Activated effector memory CD4-positive, alpha-beta T cell treated with anti-CD3 and anti-CD28 coated beads, Interleukin-2, amount 50 U/mL, for 16 hours (primary cell): ENCODE measurements around the gene SIMC1.

Experiments used
- DNase-seq: peaks from one replicate; pipeline ENCODE4 v3.0.0-alpha.2; 2020

SIMC1 gene

DNA sequence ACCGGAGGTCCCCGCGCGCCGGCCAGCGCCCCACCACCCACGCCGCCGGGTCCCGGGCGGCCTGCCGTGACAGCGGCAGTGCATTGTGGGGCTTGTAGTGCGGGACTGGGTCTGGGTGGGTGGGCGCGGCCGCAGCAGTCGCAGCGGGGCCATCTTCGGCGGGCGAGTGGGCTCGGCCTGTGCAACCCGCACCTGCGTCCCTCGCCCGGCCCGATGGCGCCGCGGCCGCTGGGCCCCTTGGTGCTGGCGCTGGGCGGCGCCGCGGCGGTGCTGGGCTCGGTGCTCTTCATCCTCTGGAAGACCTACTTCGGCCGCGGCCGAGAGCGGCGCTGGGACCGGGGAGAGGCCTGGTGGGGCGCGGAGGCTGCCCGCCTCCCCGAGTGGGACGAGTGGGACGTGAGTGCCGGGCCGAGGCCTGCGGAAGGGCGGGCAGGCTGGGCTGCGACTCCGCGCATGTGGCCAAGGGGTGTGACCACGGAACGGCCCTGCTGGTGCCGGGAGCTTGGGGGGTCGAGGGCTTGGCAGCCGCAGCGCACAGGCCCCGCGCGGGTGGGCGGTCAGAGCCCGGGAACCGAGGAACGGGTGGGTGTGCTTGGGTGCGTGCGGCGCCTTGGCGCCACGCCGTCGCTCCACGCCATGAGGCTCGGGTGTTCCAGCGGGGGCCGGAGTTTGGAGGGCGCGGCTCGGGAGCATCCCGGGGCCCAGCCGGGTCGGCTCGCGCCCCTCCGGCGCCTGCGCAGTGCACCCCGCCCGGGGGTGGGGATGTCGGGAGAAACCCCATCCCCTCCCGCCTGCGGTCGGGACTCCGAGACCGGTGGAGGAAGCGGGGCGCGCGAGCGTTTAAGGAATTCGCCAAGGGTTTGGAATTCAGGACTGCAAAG lies 127.4 kb downstream of the SIMC1 start, which contains the start of gene ARL10:
Gene ARL10 (plus strand): TSS at position 137 of the 881 bp plus-strand sequence. CDS start 77 bp downstream, at position 214.
- peak; percentile 86 for DNase-seq

DNA sequence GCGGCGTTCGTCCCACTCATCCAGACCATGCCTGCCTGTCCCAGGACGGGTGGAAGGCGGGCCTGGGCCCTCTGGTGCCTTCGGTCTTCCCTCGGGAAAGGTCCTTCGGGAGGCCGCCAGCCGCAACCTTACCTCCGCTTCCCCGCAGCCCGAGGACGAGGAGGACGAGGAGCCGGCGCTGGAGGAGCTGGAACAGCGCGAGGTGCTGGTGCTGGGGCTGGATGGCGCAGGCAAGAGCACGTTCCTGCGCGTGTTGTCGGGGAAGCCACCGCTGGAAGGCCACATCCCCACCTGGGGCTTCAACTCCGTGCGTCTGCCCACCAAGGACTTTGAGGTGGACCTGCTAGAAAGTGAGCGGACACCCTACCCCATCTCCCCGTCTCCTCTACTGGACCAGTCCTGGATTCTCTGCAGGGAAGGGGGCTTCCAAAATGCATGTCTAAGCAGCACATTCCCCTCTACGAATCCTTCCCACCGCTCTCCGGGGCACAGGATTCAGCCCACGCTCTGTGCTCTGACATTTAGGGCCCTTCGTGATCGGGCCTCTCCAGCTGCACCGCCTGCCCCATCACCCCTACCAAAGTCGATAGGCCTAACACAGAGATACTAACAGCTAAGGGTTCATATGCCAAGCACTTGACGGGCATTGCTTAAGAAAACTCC lies 128.1 kb downstream of the SIMC1 start:
- no peak for DNase-seq

DNA sequence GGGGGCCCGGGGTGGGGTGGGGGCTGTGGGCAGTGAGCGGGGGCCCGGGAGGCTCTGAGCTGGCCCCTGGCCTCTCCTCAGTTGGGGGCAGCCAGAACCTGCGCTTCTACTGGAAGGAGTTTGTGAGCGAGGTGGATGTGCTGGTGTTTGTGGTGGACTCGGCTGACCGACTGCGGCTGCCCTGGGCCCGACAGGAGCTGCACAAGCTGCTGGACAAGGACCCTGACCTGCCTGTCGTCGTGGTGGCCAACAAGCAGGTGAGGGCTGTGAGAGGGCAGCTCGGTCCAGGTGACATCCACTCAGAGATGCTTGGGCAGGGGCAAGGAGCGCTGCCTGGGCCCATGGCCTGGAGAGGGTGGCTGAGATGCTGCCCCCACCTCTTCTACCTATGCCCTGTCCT lies 130.5 kb downstream of the SIMC1 start:
- peak; percentile 57 for DNase-seq

DNA sequence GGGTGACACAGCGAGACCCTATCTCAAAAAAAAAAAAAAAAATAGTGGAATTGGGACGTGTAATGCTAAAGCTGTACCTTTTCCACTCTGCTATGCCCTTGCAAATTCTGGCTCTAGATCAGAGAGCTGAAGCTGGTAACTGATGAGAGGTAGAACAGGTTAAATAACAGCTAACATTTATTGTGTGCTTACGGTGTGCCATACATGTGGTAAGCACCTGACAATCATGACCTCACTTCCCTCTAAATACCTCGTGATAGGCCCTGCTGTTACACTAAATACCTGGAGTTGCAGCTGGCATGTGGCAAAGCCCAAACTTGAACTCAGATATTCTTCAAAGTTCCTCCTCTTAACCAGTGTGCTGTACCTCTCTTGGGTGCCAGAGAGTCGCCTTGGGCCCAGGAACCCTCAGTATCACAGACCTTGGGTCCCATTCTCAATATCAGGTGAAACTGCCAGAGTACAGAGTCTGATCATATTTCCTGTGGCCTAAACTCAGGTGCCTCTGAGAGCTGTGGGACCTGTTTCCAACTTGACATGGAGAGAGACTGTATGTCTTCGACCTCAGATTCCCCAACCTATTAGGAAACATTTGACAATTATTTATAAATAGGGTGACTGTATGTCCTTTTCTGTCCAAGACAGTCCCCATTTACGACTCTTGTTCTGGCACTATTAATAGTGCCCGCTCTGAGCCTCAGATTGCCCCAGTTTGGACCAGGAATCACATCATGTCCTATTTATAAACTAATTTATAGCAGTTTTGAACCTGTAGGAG lies 131.9 kb downstream of the SIMC1 start:
- peak; percentile 2 for DNase-seq

DNA sequence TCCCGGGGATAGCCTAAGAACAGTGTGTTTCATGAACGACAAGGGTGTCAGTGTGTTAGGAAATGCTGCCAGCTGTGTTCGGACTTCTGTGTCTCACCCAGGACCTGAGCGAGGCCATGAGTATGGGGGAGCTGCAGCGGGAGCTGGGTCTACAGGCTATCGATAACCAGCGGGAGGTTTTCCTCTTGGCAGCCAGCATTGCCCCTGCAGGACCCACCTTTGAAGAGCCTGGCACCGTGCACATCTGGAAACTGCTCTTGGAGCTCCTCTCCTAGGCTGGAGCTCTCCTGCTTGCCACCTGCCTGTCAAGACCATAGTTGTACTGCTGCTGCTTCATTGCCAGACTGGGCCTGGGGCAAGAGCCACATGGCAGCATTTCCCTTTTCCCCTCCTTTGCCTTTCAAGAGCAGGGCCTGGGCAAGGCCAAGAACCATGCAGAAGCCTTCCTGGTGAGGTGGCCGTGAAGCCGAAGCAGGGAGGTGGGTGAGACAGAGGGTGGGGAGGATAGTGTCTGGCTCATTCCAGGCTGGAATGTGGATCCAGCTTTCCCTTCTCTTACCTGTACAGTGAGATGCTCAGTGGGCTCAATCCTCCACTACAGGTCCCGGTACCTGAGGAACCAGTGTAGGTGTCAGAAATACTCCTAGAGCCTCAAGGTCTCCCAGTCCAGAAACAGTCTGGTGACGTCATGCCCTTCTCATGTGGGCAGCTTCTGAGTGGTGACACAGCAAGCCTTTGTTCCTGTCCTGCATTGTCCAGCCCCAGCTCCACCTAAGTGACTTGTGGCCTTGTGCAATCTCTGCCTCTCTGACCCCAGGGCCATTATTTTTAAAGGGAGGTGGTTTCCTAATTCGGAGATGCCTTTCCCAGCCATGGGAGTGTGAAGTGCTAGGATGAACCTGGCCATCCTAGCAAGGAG lies 133.7 kb downstream of the SIMC1 start:
- peak; percentile 58 for DNase-seq

DNA sequence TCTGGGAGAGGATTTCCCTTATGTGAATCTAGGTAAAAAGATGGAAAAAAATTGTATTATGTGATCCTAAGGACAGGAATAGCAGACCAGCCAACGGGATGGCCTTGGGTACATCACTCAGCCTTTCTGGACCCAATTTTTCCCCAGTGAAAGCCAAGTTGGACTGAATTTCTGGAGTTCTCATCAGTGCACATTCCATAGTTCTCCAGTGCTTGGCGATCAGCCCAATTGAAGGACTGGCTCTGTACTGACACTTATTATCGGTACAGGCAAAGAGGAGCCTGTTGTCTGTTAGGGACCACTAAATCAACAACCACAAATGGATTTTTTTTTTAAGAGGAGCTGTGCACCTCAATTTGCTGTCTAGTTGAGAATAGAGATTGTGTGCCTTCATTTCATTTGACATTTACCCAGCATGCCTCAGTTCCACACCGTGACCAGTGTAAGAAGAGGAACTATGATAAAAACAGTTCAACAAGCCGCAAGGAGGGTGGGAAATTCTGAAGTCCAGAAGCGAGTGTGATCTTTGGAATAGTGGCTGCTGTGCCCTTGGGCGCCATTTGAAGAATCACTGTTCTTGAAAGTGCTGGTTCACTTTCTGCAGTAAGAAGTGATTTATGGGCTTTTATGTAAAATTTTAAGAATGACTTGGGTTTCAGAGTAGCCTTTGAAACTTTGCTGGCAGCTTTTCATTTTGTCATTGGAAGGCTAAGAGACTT lies 135.0 kb downstream of the SIMC1 start:
- DNase-seq = peak; percentile 8

DNA sequence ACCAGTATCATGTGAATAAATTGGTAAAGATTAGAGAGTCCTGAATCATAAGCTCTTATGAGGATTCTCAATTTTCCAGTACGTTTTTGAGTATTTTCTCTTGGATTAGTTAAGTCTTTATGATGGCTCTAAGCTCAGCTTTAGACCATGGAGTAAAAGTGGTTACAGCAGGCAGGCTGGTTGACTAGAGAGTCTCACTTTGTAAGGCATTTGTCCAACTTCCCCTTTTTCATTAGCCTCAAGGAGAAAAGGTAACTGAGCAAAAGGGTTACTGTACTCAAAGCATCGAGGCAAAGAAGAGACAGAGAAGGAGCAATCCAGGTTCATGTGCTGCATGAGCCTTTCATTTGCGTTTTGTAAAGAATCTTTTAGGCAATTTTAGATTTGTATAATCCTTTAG lies 141.7 kb downstream of the SIMC1 start:
- DNase-seq = no peak

DNA sequence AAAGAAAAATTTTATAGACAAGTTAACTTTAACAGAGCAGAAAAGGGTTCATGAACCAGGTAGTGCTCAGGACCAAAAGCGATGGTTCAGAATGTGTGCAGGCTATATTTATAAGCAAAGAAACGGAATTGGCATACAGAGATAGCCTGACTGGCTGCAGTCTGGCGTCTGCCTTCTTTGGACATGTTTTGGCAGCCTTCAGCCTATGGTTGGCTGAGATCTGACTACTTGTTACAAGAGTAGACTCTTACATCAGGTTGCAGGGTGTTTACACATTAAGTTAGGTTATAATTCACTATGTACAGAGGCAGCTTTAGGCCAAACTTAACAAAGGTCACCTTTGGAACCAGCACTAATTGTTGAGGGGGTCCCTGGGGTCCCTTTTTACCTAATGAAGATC lies 143.2 kb downstream of the SIMC1 start:
- no peak for DNase-seq

DNA sequence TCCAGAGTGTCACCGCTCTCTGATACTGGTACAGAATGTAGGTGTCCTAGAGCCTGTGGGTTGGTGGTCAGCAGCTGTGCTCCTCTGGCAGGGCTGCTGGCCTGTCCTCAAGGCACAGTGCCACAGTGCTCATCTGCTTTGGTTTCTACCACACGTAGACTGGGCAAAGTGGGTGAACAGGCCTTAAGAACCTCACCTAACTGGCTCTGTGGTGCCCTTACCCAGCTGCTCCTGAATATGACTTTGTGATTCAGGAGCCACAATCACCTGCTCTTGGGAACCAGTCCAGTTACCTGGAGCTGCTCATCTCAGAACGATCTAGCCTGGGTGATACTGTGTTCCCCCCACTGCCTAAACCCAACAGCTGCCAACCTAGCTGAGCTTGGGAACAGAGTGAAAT lies 143.8 kb downstream of the SIMC1 start:
- DNase-seq = no peak

DNA sequence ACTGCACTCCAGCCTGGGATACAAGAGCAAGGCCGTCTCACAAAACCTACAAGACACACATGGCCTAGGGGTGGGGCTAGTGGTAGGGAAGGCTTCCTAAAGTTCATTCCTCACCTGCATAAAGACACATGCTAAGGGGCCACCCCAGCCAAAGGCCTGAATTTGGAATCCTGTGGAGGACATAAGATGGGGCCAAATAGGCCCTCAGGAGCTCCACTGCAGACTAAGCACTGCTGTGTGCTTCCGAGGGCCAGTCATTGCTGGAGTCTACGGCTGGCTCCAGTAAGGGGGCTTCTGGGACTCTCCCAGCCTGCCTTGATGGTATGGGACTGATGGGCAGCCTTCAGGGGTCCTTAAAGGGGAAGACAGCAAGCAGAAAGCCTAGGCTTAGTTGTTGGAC lies 144.5 kb downstream of the SIMC1 start:
- no peak for DNase-seq

DNA sequence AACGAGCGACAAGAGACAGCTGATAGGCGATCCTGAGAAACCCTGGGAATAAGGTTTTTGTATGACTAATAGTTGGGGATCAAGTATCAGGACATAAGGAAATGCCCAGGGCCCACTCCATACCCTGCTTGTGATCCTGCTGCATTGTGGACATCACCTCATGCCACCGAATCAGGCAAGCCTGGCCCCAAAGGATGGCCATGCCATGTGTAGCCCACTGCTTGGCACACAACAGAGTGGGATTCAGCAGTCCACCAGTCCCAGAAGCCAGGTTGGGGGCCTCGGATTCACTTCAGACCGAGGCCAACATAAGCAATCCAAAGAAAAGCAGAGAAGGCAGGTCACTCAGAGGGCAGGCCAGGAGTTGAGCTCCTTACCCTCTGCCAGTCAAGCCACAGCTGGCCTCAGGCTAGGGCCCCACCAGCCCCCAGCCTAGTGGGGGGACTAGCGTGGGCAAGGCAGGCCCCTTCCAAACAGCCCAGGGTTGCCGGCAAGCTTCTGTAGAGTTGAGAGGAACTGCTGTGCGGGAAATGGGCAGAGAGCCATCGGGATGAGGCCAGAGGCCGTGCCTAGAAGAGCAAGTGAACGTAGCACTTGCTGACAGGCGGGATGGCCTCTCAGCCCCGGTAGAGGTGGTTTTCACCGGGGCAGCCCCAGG lies 145.2 kb downstream of the SIMC1 start:
- DNase-seq = no peak

DNA sequence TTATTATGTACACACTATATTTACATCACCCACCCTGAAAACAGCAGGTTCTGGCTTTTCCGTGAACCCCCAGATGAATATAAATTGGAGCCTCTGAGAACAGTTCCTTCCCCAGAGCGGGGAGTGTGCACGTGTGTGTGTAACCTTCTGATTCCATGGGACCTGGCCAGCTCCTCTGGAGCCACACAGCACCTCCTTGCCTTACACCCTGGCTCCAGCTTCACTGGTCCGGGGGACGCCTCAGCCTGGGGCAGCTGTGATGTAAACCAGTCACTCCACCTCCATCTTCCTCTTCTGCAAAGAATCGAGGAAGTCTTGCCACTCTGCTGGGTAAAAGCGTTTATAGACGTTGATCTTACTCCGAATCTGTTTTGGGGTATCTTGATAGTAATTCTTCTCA lies 145.7 kb downstream of the SIMC1 start:
- DNase-seq = no peak

DNA sequence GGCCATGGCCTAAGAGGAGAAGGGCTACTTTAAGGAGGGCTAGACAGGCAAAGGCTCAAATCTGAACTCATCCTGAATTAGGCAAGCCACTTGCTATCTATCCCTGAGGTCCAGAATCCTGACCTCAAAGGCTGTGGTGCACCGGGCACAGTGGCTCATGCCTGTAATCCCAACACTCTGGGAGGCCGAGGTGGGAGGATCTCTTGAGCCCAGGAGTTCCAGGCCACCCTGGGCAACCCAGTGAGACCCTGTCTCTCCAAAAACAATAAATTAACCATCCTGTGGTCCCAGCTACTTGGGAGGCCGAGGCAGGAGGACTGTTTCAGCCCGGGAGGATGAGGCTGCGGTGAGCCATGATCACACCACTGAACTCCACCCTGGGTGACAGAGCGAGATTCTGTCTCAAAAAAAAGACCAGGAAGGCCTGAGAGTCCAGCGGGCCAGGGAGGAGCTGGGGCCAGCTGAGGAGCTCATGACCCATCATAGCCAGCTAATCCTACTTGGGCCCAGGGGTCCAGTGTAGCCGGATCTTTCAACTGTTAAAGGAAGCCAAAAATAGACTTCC lies 146.2 kb downstream of the SIMC1 start:
- no peak for DNase-seq

DNA sequence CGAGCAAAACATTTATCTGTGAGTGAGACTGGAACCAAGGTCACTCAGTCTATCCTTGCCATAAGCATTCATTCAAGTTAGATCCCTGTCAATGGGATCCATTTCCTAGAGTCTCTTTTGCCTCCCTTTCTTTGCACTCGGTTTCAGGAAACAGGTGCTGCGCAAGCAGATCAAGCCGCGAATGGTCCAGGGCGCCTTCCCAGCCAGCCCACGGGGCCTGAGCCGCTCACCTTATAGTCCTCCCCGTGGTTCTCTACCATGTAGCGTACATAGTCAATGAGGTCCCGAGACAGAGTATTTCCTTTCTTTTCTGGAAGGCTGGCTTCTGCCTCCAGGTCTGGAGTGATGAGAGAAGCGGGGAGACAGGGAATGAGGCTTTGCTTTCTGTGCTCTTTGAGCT lies 146.8 kb downstream of the SIMC1 start:
- DNase-seq = no peak

DNA sequence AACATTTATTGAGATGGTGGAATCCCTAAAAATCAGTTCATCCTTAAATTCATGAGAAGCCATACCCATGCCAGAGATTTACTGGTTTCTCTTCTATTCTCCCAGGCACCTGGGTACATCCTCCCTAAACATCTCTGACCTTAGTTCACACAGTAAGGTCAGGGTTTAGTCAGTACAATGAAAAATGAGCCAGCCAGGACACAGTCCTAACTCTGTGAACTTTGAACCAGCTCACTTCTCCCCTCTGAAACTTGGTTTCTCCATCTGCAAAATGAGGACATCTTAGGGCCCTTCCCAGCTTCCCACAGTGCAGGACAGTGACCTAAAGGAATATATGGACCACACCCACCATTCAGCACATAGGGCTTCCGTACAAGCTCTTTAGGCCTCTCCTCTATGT lies 148.3 kb downstream of the SIMC1 start:
- no peak for DNase-seq

DNA sequence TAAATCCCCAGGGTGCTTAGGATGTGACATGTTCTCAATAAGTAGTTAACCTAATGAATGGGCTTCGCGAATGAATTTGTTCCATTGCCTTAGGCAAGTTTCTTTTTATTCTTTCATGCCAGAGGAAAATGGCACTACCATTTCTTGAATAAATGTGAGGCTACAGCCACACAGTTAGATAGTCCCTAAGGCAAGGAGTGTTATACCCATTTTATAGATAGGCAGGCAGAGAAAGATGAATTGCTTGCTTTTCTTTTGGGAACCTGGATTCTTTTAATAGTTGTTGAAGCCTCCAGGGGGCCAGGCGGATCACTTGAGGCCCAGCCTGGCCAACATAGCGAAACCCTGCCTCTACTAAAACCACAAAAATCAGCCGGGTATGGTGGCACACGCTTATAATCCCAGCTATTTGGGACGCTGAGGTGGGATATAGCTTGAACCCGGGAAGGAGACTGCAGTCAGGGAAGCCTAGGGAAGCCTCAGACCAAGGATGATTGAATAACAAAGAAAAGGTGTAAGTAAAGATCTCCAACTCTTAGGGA lies 149.2 kb downstream of the SIMC1 start:
- DNase-seq = no peak

DNA sequence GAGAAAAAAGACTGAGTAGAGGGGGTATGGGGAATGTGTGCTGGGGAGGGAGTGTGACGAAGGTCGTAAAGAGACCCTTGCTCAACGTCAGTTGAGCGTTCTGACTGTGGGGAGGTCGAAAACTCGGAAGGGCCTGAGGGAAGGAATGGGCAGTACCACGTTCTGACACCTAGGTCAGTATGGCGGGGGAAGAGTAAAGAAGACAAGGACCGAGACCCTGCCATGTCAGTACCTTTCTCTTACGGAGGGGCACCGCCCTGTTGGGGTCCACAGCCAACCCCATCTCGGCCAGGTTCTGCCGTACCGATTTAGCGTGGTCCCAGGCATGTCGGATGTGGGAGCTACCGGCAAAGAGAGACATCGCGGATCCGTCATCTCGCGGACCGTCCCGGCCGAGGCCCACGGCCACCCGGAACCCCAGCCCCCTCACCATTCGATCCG lies 149.8 kb downstream of the SIMC1 start:
- no peak for DNase-seq

DNA sequence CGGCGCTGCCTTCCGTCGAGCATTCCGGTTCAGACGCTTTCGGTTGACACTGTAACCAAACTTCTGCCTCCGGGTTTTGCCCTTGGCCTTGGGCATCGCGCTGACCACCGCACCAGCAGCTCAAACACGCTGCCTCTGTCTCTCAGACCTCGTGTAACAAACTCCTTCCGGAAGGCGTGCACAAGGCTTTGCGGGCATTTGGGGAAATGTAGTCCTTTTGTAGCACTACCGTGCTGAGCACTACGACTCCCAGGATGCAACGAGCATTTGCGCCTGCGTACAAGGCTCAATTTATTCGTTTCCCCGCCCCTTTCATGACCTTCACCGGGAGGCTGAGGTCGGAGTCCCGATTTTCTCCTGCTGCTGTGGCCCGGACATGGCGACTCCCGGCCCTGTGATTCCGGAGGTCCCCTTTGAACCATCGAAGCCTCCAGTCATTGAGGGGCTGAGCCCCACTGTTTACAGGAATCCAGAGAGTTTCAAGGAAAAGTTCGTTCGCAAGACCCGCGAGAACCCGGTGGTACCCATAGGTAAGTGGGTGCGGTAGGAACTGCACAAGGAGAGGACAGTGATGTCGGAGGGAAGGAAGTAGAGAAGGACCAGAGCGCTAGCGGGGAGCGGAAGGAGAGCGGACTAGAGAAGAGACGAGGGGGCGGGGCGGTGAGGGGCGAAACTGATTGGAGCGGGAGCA lies 150.4 kb downstream of the SIMC1 start, which contains the start of the genes HIGD2A and NOP16:
Gene HIGD2A (plus strand): TSS at position 308 of the 691 bp plus-strand sequence. CDS start 69 bp downstream, at position 377.
Gene NOP16 (minus strand): TSS at position 155 of the 691 bp plus-strand sequence. CDS start 59 bp downstream, at position 96.
- peak; percentile 99 for DNase-seq
